ENCODE results near the gene LIG1.

The LIG1 gene

DNA sequence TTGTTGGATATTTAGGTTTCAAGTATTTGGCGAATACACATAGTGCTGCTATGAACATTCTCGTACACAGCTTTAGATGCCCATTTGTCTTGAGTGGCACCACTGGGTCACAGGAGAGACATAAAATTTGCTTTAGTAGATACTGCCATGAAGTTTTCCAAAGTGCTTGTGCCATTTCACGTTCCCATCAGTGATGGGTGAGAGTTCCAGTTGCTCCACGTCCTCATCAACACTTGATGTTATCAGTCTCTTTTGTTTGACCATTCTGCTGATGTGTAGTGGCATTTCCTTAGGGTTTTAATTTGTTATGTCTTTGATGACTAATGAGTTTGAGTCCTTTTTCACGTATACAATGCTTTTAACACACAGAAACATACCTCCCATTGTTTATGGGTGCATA lies 11.4 kb upstream of the LIG1 start:
- no peak for DNase-seq (ENCODE audit: low read depth)

DNA sequence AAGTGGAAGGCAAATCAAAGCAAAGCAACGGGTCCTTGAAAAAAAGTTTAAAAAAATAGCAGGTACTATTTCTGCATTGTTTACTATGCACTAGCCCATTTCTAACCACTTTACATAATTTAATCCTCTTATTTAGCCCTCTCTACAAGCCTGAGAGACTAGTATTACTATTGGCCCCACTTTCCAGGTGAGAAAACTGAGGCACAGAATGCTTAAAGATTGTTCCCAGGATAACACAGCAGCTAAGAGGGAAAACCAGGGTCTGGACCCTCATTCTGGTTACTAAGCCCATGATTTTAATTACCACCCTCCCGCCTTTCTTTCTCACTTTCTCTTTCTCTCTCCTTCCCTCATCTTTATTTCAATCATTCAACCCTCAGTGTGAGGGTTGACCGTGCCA lies 6.1 kb upstream of the LIG1 start:
- no peak for DNase-seq (ENCODE audit: low read depth)

DNA sequence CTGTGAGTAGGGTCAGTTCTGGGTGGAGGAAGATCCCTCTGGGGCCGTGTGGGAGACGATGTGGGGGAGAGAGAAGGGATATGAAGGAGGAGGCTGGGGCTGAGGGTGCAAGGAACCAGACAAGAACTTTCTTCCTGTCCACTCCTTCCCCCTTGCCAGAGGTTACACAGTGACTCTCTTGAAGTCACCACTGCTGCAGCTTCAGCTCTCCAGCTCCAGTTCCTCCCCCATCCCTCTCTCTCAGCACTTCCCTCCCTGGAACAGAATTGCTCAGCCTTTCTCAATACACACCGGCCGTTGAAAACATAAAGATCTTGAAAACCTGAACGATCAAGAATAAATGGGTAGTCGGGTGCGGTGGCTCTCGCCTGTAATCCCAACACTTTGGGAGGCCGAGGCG lies 5.4 kb upstream of the LIG1 start:
- DNase-seq (ENCODE audit: low read depth) = no peak

DNA sequence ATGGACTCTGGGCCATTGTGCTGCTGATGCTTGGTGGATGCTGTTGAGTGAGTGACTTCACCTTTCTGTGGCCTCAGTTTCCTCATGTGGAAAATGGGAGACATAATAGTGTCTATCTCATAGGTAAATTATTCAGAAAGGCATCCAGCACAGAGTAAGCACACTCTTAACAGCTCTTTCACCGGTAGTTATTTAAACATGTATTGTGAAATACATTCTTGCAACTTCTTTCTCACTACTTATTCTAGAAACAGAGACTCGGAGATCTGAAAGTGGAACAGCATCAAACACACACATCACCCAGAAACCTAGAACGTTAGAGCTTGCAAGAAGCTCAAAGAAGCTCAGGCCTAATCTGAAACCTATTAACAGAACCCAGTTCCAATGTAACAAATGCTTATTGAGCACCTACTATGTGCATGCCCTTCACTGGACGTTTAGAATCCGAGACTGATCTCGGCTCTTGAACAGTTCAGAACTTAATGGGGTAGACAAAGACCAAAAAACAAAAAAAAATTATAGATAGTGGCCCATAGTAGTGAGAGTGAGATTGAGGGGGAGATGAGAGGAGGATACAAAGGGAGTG lies 4.4 kb upstream of the LIG1 start:
- no peak for DNase-seq (ENCODE audit: low read depth)

DNA sequence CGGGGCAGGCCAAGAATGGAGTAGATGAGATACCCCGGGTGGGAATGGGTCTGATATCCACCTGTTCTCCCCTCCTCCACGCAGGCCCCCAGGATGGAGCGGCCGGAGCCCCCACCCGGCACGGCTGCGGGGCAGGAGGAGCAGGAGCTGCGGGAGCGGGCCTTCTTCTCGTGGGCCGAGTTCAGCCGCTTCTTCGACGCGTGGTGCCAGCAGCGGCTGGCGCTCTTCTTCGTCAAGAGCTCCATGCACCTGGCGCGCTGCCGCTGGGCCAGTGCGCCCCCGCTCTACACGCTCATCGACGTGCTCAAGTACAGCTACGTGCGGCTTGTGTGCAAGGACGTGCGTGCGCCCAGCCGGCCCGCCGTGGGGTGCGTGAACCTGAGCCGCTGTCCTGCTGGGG lies 1.6 kb upstream of the LIG1 start:
- no peak for DNase-seq (ENCODE audit: low read depth)

DNA sequence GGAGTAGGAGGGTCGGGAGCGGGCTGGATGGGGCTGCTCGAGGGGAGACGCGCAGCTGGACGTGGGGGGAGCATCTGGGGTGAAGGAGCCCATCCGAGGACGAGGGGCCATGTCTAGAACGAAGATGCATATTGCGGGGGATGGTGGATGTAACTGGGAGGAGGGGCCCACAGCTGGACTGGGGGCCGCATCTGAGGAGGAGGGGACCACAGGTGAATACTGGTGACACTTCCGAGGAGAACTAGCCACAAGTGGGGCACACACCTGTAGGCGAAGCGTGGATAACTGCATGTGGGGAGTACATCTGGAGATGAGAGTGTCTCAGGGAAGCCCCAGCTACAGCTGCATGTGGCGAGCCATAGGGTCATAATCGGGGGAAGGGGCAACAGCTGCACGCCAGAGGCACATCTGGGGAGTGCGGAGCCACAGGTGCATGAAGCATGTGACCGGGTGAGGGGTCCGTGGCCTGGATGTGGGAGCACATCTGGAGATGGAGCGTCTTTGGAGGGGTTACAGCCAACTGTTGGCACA lies 738 bp upstream of the LIG1 start:
- no peak for DNase-seq (ENCODE audit: low read depth)

DNA sequence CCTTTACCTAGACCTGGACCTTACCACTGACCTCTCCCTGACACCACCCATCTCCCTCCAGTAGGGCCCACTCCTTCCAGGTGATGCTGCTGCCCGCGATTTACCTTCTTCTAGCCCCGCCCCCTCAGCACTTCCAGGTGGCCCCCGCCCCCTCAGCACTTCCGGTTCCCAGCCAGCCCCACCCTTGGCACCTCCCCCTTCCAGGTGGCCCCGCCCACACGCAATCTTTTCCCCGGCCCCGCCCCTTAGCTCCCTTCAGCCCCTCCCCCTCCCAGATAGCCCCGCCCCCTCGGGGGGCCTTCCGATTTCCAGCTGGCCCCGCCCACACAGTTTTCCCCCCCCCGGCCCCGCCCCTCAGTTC lies 586 bp downstream of the LIG1 start:
- DNase-seq (ENCODE audit: low read depth) = peak; percentile 70

DNA sequence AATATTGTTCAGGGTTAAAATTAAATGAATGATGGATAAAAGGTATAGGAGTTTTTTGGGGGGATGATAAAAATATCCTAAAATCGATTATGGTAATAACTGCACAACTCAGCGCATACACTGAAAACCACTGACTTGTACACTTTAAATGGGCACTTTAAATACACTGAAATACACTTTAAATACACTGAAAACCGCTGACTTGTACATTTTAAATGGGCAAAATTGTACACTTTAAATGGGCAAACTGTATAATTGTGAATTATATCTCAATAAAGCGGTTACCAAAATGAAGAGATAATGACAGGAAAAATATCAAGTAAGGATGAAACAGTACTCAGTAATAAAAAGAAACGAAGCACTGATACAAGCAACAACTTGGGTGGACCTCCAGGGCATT lies 1.5 kb downstream of the LIG1 start:
- no peak for DNase-seq (ENCODE audit: low read depth)

DNA sequence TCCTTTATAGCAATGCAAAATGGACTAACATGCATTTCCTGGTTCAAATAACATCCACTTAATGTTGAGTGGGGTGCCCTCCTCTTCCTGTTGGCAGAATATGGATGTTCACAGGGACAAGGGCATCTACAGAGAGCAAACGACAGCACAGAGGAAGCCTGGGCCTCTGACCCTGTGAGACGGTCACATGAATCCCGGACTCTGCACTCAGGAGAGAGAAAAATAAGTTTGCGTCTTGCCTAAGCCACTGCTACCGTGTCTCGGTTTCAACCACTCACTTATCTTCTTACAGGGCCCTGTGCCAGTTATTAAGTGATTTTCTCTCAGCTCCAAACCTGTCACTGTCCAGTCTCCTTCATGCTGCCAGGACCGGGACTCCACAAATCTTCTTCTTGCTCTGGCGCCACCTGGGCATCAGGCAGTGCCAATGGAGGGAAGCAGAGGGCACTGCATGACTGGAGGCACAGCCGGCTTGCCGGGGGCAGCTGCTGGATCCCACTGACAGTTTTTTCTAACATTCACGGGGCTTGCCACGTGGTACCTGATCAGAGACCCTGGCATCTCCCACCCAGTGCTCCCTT lies 11.8 kb downstream of the LIG1 start:
- no peak for DNase-seq (ENCODE audit: low read depth)

DNA sequence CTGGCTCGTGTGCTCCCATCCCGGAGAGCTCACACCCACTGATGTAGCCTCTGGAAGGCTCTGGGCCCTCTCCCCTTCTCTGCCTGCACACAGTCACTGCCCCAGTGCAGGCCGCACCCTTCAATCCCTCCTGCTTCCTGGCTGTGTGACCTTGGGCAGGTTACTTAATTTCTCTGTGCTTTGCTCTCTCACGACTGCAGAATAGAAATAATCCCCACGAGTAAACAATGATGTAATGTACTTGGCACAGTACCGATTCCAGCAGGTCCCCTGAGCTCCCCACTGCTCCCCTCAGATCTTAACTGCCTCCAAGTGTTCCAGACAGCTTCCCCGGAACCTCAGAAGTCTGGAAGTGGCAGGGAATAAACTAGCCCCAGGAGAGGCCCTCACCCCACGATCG lies 16.1 kb downstream of the LIG1 start:
- DNase-seq (ENCODE audit: low read depth) = no peak

DNA sequence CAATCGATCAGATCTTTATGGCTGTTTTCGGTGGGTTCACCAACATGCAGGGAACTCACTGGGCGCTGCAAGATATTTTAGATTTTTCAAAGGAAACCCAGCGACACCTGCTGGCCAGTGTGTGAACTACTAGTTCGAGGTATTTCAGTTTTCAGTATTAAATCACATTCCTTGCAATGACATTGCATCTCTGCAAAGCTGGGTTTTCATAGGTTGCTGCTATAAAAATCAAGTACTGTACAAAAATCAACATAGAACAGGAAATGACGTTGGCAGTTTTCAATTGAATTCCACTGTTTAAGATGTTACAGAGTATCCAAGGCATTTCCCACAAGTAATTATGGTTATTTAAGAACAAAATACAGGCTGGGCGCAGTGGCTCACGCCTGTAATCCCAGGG lies 17.6 kb downstream of the LIG1 start:
- peak; percentile 68 for DNase-seq (ENCODE audit: low read depth)

DNA sequence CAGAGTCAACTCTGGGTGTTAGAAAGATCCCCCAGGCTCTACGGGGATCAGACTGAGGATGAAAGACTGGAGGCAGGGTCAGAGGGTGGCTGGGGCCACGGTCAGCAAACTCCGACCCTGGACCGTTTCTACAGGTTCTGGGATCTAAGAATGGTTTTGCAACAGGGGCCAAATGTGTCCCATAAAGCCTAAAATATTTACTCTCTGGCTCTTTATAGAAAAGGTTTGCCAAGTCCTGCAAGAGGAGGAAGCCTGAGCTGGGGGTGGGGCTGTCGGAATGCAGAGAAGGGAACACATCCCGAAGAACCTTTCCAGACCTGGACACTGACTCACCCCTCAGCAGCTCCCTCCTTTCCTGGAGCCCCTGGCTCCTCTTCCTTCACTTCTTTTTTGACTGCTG lies 20.7 kb downstream of the LIG1 start:
- DNase-seq (ENCODE audit: low read depth) = no peak

DNA sequence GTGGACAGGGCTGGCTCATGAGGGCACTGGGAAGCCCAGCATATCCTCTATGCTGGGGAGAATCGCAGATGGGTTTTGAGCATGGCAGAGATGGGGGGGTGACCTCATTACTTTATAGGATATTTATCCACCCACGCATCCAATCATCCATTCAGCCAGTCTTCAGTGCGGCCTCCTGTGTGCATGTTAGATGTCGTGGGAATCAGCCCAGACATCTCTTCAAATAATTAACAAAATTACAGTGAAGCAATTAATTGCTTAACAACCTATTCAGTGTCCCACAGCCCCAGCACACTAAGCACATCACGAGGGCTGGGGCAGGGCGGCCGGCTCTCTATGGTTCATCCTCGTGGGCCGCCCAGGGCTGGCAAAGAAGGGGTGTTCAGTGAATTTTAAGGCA lies 21.6 kb downstream of the LIG1 start:
- DNase-seq (ENCODE audit: low read depth) = no peak

DNA sequence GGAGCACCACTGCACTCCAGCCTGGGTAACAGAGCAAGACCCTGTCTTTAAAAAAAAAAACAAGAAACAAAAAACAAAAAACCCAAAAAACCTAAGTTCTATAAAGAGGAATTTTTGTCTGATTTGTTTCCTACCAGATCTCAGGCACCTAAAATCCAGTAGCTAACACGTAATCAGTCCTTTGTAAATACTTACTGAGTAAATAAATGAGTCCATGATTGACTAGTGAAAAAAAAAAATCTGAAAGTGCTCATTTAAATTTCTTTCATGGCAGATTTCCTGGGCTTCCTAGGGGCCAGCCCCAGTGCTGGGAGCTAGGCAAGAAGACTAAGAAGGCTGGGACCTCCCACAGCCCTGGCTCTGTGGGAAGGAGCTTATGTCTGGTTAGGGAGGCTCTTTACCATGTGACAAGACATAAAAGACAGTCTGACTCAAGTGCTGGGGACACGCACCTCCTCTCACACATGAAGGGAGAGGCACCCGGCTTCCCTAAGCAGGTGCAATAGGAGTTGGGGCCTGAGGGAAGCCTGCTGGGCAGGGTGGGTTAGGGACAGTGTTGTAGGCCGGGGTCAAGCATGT lies 22.5 kb downstream of the LIG1 start:
- DNase-seq (ENCODE audit: low read depth) = no peak

DNA sequence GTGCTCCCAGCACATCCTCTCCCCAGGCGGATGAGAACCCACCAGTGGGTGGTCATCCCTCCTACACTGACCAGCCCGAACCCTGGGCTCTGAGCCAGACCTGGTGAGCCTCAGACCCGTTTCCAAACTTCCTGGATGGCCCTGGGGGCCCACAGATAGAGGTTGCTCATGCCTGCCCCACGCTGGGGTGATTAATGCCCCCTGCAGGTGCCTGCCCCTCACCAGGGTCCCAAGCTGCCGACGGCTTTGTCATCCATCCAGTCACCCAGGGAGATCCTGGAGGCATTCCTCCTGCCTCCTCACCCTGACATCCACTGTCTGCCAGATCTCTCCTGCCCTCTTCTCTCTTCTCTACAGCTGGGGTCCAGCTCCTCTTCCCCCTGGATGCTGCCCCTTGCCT lies 31.1 kb downstream of the LIG1 start:
- DNase-seq (ENCODE audit: low read depth) = no peak

DNA sequence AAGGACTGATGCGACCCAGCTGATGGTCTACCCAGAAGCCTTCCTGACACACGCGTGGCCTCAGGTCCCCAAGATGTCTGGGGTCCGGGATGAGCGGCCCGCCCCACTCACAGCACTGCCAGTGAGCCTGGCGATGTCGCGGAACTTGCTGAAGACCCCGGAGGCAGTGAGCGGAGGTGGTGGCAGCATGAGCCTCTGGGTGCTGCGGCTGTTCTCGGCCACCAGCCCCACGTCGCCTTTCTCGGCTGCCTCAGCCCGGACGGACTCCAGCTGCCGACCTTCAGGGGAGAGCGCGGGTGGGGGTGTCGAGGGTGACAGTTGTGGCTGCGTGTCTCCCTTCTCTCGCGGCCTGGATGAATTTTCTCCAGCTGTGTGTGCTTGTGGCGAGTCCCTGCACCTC lies 32.7 kb downstream of the LIG1 start:
- no peak for DNase-seq (ENCODE audit: low read depth)

DNA sequence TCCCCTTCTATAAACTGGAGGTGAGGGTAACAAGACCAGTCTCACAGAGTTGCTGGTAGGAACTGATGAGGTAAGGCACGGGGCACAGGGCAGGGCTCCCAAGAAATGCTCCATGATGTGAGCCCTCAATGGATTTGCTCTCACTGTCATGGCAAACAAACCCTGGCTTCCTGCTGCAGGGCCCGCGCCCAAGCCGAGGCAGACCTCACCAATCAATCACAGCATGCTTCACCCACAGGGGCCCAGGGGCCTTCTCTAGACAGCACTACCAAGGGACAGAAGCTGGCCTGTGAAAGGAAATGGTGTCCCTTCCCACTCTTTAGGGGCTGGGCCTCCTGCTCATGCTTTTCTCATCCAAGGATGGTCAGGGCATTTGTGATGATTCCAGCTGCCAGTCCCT lies 33.6 kb downstream of the LIG1 start:
- no peak for DNase-seq (ENCODE audit: low read depth)

DNA sequence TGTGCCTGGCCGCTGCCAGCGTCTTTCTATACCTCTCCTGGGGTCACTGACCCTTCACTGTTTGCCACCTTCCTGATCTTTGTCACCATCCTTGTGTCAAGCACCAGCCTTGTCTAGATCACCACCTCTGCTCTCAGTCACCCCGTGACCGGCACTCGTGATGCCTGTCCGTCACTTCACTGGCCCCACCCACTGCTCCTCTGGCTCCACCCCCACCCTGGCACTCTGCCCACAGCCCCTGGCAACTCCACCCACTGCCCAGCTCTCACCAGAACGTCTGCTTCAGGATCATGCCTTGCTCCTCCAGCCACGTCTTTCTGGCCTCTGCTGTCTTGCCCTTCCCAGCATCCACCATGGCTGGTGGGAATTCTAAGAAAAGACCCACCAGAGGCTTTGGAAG lies 34.7 kb downstream of the LIG1 start:
- no peak for DNase-seq (ENCODE audit: low read depth)

DNA sequence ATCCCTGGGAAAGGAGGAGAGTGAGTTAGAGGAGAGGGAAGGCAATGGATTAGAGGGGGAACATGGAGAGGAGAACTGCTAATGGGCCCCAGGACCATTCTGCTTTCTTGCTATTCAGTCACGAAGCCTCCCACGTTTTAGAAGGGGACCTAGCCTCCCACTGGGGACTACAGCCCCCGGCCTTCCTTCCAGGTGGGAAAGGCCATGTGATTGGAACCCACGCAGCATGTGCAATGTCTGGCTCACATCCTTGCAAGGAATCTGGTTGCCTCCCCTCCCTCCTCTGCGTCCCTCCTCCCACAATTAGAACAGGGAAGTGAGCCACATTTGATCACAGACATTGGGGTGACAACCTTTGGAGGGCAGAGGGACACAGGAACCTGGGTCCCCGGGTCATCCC lies 37.0 kb downstream of the LIG1 start:
- DNase-seq (ENCODE audit: low read depth) = no peak

DNA sequence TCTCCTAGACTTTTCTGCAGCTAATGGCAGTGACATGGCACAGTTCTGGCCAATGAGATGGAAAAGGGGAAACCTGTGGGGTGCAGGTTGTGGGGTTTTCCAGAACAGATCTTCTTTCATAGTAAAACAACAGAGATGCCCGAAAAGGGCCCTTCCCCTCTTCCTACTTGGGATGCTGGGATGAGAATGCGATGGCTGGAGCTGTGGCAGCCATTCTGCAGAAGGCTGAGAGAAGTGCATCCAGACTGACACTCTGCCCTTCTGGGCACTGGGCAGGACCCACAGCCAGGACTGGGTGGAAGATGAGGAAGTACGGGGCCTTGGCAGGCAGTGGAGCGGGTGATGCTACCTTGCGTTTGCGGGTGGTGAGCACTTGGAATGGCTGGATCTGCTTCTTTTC lies 42.6 kb downstream of the LIG1 start:
- DNase-seq (ENCODE audit: low read depth) = no peak

DNA sequence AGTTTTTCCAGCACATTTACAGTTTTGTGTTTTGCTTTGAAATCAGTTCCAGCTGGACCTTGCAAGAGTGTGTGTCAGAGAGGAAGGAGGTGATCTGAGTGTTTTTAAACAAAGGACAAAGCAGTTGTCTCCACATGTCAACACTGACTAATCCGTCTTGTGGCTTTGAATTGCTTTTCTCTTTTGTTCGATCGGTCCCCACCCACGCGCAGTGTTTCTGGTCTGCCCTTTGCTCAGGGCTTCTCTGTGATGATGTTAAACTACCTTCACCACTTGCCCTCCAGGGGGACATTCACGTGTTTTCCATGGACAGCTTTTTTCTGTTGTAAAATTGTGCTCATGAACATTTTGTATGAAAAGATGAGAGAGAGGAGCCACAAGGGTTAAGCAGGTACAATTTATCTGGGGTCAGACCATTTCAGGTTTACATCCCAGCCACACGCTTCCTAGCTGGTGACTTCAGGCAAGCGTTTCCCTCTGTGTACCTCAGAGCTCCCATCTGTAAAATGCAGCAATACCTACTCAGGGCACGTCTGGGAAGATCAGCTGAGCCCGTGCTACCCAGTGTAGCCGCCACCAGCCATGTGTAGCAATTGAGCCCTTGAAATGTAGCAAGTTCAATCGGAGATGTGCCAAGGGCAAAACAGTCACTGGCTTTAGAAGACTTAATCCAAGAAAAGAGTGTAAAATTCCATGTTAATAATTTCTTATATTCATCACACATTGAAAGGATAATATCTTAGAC lies 46.1 kb downstream of the LIG1 start:
- DNase-seq (ENCODE audit: low read depth) = peak; percentile 69

DNA sequence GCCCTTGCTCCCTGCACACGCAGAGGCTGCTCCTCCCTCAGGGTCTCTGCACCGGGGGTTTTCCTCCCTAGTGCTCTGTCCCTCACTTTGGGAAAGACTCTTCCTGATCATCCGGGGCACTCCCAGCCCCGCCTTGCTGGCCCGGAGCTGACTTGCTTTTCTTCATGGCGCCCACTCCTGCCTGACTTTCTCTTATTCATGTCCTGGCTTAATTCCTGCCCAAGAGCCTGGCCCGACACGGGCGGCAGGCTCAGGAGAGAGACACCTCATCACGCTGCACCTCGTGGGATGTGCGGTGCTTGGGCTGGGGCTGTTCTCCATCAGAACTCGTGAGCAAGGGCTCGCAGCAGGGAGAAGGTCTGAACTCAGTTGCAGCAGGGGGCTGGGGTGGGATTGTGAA lies 47.7 kb downstream of the LIG1 start:
- no peak for DNase-seq (ENCODE audit: low read depth)

DNA sequence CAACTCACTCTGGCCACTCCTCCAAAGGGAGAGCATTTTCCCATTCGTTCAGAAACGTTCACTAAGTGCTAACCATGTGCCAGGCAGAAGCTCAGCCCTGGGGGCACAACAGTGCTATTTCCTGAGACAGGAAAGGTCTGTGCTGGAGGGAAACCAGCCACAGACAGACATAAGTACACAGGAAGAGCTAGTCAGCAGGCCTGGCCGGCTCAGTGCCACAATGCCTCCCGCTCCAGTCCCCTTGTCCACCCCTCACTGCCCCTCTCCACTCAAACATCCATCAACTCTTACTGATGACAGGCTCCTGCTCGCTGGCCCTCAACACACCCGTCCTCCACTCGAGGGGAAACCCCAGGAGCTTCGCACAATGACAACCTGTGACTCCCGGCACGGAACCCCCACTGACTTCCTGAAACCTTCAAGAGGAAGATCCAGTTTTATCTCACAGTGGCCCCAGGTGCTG lies 48.2 kb downstream of the LIG1 start:
- DNase-seq (ENCODE audit: low read depth) = peak; percentile 86

All from EH (cell line).